HG03025 (cell line): ENCODE data around the gene PRR23C.
"Not testable (repeated sequence)": the region's sequence is repeated elsewhere in the genome, so short reads cannot be mapped to it uniquely, and the experiment has no call there.

Experiments used
- ATAC-seq: cut with Tn5 transposase; IDR thresholded peaks from one replicate; pipeline ENCODE4 v1.9.1; 2021; ENCODE audit warnings: mild to moderate bottlenecking, moderate library complexity; ENCODE audit not compliant: unreplicated experiment, low FRiP score

The PRR23C gene

GRCh38 chr3:139044366-139045210 lies at the start of gene PRR23C:
PRR23C (minus strand) TSS chr3:139044892; CDS start chr3:139044620, 272 bp downstream.
- no peak for ATAC-seq

DNA sequence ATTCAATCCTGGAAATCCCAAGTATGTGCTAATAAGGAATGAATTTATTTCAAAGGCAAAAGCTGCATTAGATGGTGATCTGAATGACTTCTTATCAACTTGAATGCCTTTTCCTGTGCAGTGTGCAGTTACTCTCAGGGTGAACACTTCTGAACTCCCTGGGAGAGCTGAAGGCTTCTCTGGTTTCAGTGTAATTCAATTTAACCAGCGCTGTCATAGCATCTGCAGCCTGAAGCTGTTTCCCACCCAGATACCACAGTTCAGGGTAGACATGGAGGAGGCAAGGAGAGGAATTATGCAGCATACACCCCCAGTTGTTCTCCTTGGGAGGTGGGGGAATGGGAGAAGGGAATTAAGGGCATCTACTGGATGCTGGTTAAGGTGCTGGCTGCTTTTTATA lies 49.1 kb upstream of the PRR23C start:
- no peak for ATAC-seq

DNA sequence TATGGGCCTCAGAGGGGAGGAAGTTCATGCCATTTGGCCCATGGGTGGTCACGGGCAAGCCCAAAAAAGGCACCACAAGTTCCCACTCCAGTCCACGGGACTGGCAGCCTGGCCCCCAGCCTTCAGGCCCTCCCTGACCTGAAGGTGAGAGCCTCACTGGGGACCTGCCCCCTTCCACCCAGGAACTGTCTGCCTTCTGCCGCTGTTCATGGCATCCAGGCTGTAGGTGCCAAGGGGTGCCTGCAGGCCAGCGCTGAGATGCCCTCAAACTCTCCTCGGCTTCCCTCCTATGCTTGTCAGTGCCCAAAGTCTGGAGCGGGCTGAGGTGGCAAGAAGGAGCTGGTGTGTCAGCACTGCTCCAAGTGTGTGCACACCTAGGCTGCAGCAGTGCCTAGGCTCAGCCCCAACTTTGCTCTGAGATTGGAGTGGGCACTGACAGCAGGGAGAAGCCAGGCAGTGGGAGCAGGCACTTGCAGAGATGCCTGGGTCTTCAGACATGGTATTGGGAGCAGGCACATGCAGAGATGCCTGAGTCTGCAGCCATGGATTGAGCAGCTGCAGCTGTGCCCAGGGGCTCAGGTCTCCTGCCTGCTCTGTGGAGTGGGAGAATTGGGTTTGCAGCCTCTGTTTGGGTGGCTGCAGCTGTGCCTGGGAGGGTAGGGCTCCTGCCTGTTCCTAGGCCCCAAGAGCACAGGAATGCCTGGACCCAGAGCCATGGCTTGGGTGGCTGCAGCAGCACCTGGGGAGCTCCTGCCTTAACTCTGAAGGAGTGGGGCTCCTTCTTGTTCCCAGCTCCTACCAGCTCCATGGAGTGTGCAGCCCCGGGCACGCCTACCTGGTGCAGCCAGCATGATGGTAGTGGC lies 44.0 kb upstream of the PRR23C start:
- ATAC-seq, result no peak

- ATAC-seq, result no peak
Observed at GRCh38 chr3:139087621-139088020, 42.9 kb upstream of the PRR23C start.

DNA sequence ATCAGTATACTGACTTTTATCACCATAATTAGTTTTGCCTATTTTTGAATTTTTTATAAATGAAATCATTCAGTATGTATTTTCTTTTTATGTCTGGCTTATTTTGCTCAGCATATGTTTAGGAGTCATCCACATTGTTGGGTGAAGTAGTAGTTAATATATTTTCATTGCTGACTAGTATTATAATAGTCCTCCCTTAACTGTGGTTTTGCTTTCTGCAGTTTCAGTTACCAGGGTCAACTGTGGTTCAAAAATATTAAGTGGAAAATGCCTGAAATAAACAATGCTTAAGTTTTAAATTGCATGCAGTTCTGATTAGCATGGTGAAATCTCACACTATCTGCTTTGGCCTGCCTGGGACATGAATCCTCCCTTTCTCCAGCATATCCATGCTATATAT lies 39.5 kb upstream of the PRR23C start:
- ATAC-seq, result no peak

- ATAC-seq, result no peak
Observed at GRCh38 chr3:139074565-139075115, 29.9 kb upstream of the PRR23C start.

GRCh38 chr3:139062918-139063317 lies 18.2 kb upstream of the PRR23C start:
- ATAC-seq, result no peak

- no peak for ATAC-seq
Observed at GRCh38 chr3:139052802-139053600, 8.3 kb upstream of the PRR23C start.

DNA sequence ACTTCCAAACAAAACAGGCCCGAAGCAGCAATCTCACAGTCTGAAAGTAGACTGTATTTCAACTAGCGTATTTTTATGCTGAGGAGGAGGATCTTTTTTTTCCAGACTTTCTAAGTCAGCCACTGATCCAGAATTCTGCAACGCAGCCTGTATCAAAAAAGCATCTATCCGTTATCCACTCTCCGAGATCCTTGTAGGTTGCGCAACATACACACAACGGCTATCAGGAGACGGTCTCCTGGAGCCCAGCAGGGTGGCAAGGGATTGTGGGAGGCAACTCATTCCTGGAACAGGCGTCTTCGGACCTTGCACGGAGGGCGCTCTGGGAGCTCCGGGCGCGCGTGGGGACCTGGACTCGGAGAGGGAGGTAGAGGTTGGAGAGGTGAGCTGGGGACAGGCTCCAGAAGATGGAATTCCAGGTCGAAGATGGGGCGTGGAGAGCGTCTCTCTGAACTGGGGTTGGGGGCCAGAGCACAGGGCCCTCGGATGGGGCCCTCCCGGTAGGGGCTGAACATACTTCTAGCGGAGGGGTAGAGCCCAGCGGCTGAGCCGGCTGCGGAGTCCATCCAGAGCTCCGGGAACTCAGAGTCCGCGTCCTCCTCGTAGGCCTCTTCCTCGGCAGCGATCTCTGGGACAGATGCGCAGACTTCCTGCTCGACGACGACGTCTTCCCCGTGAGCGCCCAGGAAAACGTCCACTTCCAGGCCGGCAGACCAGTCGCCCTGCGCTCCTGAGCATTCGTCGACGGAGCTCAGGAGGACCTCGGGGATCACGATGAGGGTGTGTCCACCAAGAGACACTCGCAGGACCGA lies 932 bp downstream of the PRR23C start:
- ATAC-seq, result no peak

- no peak for ATAC-seq
Observed at GRCh38 chr3:139037478-139037877, 7.2 kb downstream of the PRR23C start.

DNA sequence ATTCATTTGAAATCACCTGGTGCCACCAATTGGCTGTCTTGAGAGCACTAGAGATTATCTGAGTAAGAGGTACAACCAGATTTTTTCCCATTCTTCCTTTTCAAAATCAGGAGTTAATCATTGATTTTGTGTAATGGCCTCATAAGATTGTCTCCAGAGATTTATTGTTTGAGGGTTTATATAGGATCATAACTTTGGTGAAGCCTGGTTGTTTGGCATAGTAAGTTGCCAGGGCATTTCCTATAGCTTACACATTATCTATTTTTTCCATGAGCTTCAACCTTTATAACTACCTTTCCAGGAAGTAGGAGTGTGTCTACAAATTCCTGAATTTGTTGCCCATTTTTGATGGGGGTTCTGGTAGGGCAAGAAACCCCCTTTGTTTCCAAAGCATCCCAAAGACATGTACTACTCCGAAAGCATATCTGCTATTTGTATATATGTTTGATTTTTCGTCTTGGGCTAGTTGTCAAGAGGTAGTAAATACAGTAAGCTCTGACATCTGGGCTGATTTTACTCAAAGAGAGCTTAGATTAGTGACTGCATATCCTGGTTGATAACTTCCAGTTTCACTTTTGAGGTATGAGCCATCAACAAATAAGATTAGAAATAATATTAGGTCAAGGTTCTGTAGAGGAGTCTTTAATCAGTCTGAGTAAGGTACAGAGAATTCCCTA lies 12.2 kb downstream of the PRR23C start:
- ATAC-seq, result no peak

GRCh38 chr3:139030576-139030975 lies 14.1 kb downstream of the PRR23C start:
- not testable (repeated sequence) for ATAC-seq

DNA sequence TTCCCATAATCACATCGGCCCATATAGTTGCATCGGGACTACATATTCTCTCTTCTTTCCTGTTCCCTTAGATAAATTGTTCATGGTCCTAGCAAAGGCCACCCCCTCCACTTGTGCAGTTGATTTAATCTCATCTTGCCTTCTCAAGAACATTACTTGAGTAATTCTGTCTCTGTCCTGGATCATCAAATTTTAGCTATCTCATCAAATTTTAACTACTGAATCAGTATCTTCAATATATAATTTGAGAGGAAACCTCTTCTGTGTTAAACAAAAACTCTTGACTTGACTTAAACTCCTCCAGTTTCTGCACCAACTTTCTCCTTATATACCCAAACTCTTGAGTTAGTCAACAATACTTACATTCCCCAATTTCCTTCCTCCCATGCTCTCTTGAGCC lies 19.7 kb downstream of the PRR23C start:
- ATAC-seq, result no peak

DNA sequence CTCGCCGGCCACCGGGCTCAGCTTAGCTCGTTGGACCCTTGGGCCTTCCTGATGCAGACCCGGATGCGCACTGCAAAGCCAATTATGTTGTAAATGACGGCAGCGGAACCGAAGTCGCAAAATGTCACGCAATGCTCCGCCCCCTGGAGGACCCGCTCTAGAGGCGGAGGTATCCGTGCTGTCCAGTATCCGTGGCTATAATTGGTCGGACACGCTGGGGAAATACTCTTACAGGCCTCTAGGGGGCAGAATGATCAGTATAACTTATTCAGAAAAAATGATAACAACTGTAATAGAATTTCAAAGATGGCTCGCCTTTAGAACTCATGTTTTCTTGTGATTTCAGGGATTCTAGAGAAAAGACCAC lies 23.8 kb downstream of the PRR23C start, which contains the start of gene PRR23B:
TSS of gene PRR23B (minus strand) at position 59 of the 367 bp plus-strand sequence. CDS start 265 bp downstream, outside the sequence.
- no peak for ATAC-seq

- no peak for ATAC-seq
Observed at GRCh38 chr3:139020036-139020867, 24.4 kb downstream of the PRR23C start.

DNA sequence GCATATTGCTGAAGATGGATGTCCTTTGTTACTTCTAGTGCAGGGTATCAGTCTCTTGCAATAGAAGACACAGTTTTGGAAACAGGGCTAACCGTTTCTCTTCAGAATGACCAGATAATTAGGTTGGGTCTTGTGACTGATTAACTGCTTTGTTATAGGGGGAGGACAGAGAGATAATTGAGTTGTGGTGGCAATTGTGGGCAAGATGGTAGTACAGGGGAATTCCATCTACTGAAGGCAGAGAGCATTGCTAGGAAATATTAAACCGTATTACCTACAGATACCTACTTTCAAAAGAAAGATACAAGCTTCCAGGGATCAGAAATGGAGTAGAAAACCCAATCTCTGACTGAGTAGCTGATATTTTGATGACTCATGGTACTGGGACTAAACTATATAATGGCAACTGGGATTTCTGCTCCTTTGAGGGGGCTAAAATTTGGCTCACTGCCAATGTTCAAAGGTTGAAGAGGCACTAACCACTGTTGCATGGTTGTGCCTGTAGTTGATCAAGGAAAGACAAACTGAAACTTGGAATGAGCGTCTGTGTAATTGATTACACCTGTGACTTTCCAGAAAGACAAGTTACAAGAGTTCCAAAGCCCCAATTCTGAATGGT lies 28.2 kb downstream of the PRR23C start:
- ATAC-seq, result no peak

DNA sequence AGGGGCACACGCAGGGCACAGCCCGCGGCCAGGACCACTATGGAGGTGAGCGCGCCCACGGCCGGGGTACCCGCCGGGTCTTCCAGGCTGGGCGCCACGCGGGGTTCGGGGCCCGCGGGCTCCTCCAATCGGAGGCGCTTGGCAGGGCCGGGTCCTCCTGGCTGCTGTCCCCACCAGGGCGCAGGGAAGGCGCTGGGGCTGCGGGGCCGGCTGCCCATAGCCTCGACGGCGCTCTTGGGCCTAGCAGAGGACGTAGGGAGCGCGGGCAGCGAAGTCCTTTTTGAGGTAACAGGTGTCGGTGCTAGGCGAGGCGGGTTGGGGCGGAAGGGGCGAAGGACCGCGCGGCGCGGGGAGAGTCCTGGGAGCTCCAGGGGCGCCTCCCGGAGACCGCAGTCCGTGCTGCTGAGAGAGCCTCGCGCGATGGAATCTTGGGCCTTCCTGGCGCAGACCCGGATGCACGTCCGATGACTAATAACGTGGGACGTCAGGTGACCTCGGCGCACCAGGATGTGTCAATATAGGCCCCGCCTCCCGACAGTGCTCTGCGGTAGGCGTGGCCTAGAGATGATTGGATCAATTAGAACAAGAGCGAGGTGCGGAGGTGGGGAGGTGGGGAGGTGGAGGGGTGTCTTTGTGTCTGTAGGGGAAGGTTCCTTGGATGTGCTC lies 38.5 kb downstream of the PRR23C start, which contains the start of gene PRR23A:
TSS of gene PRR23A (minus strand) at position 218 of the 666 bp plus-strand sequence. CDS start at position 218, 0 bp downstream.
- ATAC-seq, result no peak
